DND-41 (cell line): ENCODE measurements around the gene CCDC171.

ENCODE experiments used
- ATAC-seq: fragments of 200-7000 bp; cut with Tn5 transposase; 3 replicates; pipeline ENCODE4 v1.9.1; 2021; ENCODE audit warnings: low read depth; ENCODE audit not compliant: insufficient read depth
- DNase-seq: peaks from one replicate; pipeline ENCODE4 v3.0.0-alpha.2; 2020
- H2AFZ ChIP-seq: 2 replicates; pipeline ENCODE4 v1.6.0; 2012; ENCODE audit warnings: low read depth, low read length
- H3K27ac ChIP-seq: 2 replicates; pipeline ENCODE4 v1.5.1; 2012; ENCODE audit warnings: low read length, inconsistent platforms
- H3K27me3 ChIP-seq: fragments of 200-600 bp; sonication (generic); 2 replicates; pipeline ENCODE4 v1.6.0; 2012; ENCODE audit warnings: low read length, mild to moderate bottlenecking, inconsistent platforms; ENCODE audit not compliant: insufficient read depth, poor library complexity
- H3K36me3 ChIP-seq: 2 replicates; pipeline ENCODE4 v1.5.1; 2012; ENCODE audit warnings: low read length, inconsistent platforms; ENCODE audit not compliant: insufficient read depth
- H3K4me1 ChIP-seq: 2 replicates; pipeline ENCODE4 v1.5.1; 2012; ENCODE audit warnings: mild to moderate bottlenecking, low read length; ENCODE audit not compliant: insufficient read depth
- H3K4me2 ChIP-seq: 2 replicates; pipeline ENCODE4 v1.6.0; 2012; ENCODE audit warnings: mild to moderate bottlenecking, moderate library complexity, low read length, inconsistent platforms; ENCODE audit not compliant: insufficient read depth
- H3K4me3 ChIP-seq, 2 experiments: fragments of 200-600 bp in 1 of 2; shearing (Covaris generic) in 1 of 2; 2 replicates each; pipeline ENCODE4 v1.5.1; 2012 to 2016; ENCODE audit warnings: inconsistent platforms in 2 of 2, low read length in 2 of 2, mild to moderate bottlenecking in 2 of 2, low read depth in 1 of 2, moderate library complexity in 1 of 2
- H3K79me2 ChIP-seq: 2 replicates; pipeline ENCODE4 v1.6.0; 2012; ENCODE audit warnings: low read length, inconsistent platforms; ENCODE audit not compliant: insufficient read depth
- H3K9ac ChIP-seq: 2 replicates; pipeline ENCODE4 v1.6.0; 2012; ENCODE audit warnings: low read depth, mild to moderate bottlenecking, inconsistent platforms, low read length, moderate library complexity
- H3K9me3 ChIP-seq: 2 replicates; pipeline ENCODE4 v1.5.1; 2012; ENCODE audit warnings: low read length, moderate library complexity, mild to moderate bottlenecking, inconsistent platforms; ENCODE audit not compliant: insufficient read depth, severe bottlenecking
- H4K20me1 ChIP-seq: 2 replicates; pipeline ENCODE4 v1.6.0; 2012; ENCODE audit warnings: low read length; ENCODE audit not compliant: insufficient read depth
- EZH2 ChIP-seq: IDR thresholded peaks from 3 replicates; pipeline ENCODE4 v1.6.1; 2012; ENCODE audit warnings: borderline replicate concordance, low read depth, mild to moderate bottlenecking, moderate library complexity, low read length, inconsistent platforms; ENCODE audit not compliant: severe bottlenecking
- TF ChIP-seq, protein P1 (sequence below): IDR thresholded peaks from 2 replicates; pipeline ENCODE4 v1.5.1; 2012; ENCODE audit warnings: borderline replicate concordance, low read length, moderate library complexity, mild to moderate bottlenecking; ENCODE audit not compliant: poor library complexity, severe bottlenecking; ENCODE audit errors: extremely low read depth

CCDC171 gene

DNA sequence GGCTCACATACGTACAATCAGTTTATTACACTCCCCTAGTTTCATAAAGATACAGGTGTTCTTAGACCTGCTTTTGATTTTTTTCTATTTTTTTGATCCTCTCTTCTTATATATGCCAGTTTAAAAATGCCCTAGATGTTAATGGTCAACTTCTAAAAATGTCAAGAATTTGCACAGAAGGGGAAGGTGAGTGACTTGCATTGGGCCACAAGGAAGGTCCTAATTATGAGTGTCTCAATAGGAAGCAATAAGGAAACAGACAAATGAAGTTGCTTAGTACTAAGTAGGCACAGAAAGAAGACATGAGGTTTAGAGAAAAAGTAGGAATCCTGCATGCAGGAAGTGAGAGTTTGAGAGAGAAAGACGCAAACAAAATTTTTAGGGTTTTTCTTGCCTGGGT is 3.2 kb upstream of the CCDC171 start:
- DNase-seq (no peak), ATAC-seq (no peak)
- Histone ChIP-seq H3K27me3 (no peaks in the 10 kb centered on the region), H3K27ac (no peak overlapping the region), H3K4me3 (no peak overlapping the region), H3K9me3 (no peaks in the 10 kb centered on the region), H2AFZ (no peak overlapping the region), H4K20me1 (no peaks in the 10 kb centered on the region), H3K4me2 (no peak overlapping the region), H3K9ac (no peak overlapping the region), H3K79me2 (no peaks in the 10 kb centered on the region), H3K4me1 (peaks cover 25% of the 10 kb centered on the region), H3K36me3 (no peaks in the 10 kb centered on the region)
- TF ChIP-seq EZH2, result no peak
- TF ChIP-seq, protein P1, sequence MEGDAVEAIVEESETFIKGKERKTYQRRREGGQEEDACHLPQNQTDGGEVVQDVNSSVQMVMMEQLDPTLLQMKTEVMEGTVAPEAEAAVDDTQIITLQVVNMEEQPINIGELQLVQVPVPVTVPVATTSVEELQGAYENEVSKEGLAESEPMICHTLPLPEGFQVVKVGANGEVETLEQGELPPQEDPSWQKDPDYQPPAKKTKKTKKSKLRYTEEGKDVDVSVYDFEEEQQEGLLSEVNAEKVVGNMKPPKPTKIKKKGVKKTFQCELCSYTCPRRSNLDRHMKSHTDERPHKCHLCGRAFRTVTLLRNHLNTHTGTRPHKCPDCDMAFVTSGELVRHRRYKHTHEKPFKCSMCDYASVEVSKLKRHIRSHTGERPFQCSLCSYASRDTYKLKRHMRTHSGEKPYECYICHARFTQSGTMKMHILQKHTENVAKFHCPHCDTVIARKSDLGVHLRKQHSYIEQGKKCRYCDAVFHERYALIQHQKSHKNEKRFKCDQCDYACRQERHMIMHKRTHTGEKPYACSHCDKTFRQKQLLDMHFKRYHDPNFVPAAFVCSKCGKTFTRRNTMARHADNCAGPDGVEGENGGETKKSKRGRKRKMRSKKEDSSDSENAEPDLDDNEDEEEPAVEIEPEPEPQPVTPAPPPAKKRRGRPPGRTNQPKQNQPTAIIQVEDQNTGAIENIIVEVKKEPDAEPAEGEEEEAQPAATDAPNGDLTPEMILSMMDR, result no peak

DNA sequence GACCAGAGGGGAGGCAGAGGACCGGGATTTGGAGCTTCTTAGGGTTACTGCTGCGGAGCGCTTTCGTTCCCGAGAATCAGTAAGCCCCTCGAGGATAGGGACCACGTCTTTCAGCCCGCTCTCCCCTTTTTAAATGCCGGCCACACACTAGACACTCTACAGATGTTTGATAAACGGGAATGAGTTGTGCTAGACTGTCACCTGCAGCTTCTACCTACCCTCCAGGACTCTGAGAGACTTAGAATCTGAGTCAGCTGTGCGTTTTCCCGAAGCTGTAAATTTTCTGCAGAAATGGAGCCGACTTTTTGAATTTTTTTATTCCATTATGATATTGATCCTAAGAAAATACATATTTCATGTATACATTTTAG is 670 bp downstream of the CCDC171 start:
- no peak for TF ChIP-seq EZH2
- TF ChIP-seq, protein P1, result no peak
- Histone ChIP-seq H3K27ac (peak overlapping the region; percentile 99), H3K4me2 (peak overlapping the region; percentile 86), H3K4me3 (peak overlapping the region; percentile 62 to 83), H3K4me1 (peaks cover 25% of the 10 kb centered on the region), H3K9me3 (no peaks in the 10 kb centered on the region), H3K36me3 (no peaks in the 10 kb centered on the region), H3K9ac (peak overlapping the region; percentile 72), H3K79me2 (no peaks in the 10 kb centered on the region), H2AFZ (peak overlapping the region; percentile 97), H4K20me1 (no peaks in the 10 kb centered on the region), H3K27me3 (no peaks in the 10 kb centered on the region)
- DNase-seq (no peak), ATAC-seq (no peak; the same call in 2 of the 3 replicates)

DNA sequence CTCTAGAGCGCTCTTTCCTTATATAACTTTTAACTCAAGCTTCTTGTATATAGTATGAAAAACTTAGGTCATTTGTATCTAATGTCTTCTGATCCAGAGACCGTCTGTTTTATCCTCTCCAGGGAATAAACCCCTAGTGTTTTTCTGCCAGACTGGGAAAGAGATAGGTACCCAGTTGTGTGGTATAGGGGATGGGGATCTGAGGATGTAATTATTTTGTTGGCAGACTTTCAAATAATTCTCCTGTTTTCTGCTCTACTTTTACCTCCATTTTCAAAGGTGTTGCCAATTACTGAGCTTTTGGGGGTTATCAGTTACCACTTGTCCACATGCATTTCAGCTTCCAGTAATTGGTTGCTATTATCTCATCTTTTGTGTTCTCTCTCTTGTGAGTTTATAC is 17.9 kb downstream of the CCDC171 start:
- ATAC-seq (no peak), DNase-seq (no peak)
- H3K4me2 ChIP-seq, result no peak overlapping the region
- no peaks in the 10 kb centered on the region for H4K20me1 ChIP-seq
- no peak overlapping the region for H3K4me3 ChIP-seq
- TF ChIP-seq, protein P1, result no peak
- TF ChIP-seq EZH2, result no peak
- no peaks in the 10 kb centered on the region for H3K36me3 ChIP-seq
- no peaks in the 10 kb centered on the region for H3K79me2 ChIP-seq
- H3K9me3 ChIP-seq, result no peaks in the 10 kb centered on the region
- no peak overlapping the region for H3K27ac ChIP-seq
- H3K4me1 ChIP-seq, result no peaks in the 10 kb centered on the region
- H3K9ac ChIP-seq, result no peak overlapping the region
- H2AFZ ChIP-seq, result no peak overlapping the region
- H3K27me3 ChIP-seq, result no peaks in the 10 kb centered on the region

DNA sequence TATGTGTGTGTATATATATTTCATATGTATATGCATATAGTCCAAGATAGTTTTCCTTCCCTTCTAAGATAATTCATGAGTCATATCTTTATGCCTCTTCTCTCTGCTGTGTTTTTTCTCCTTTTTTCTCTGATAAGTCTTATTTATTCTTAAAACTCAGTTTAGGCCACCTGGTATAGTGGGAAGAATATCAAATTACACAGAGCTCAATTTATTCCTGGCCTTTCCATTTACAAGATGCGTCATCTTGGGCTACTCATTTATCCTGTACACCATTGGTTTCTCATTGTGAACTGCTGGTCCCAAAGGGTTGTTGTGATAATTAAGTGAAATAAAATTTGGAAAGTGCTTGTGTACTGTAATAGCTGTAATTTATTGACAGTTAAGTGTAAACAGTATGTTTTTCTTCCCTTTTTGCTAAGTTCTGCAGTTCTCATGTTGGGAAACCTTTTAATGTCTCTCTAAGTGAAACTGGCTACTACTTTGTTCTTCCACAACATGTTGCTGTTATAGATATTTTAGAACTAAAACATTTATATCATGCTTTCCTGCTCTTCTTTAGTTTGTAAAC is 19.4 kb downstream of the CCDC171 start:
- no peaks in the 10 kb centered on the region for H3K9me3 ChIP-seq
- no peak overlapping the region for H3K4me2 ChIP-seq
- H3K36me3 ChIP-seq, result no peaks in the 10 kb centered on the region
- H3K27me3 ChIP-seq, result no peaks in the 10 kb centered on the region
- ATAC-seq (no peak), DNase-seq (no peak)
- H3K79me2 ChIP-seq, result no peaks in the 10 kb centered on the region
- no peak overlapping the region for H3K27ac ChIP-seq
- TF ChIP-seq, protein P1, result no peak
- no peak for TF ChIP-seq EZH2
- H2AFZ ChIP-seq, result no peak overlapping the region
- H4K20me1 ChIP-seq, result no peaks in the 10 kb centered on the region
- no peak overlapping the region for H3K4me3 ChIP-seq
- no peak overlapping the region for H3K9ac ChIP-seq
- no peaks in the 10 kb centered on the region for H3K4me1 ChIP-seq
